HCT116 (cell line): Measurements from ENCODE around the gene CEACAM3.
"Not testable (repeated sequence)": the region's sequence is repeated elsewhere in the genome, so short reads cannot be mapped to it uniquely, and the experiment has no call there.

ENCODE experiments used
- CBX3 ChIP-seq: IDR thresholded peaks from 2 replicates; pipeline ENCODE4 v1.6.1; 2012; ENCODE audit warnings: low read depth
- CEBPB ChIP-seq: IDR thresholded peaks from 2 replicates; pipeline ENCODE4 v1.6.1; 2012; ENCODE audit warnings: low read depth
- ELF1 ChIP-seq: IDR thresholded peaks from 2 replicates; pipeline ENCODE4 v1.6.1; 2012; ENCODE audit warnings: low read depth, borderline replicate concordance
- JUND ChIP-seq: IDR thresholded peaks from 2 replicates; pipeline ENCODE4 v1.6.1; 2012
- POLR2A ChIP-seq: IDR thresholded peaks from 2 replicates; pipeline ENCODE4 v1.7.0; 2011; ENCODE audit warnings: borderline replicate concordance; ENCODE audit not compliant: insufficient read depth, insufficient read length; ENCODE audit errors: extremely low read depth
- POLR2AphosphoS5 ChIP-seq: IDR thresholded peaks from 2 replicates; pipeline ENCODE4 v1.6.1; 2011; ENCODE audit warnings: mild to moderate bottlenecking, low read depth, low read length, moderate library complexity
- RAD21 ChIP-seq: IDR thresholded peaks from 2 replicates; pipeline ENCODE4 v1.6.1; 2012; ENCODE audit warnings: low read depth, mild to moderate bottlenecking
- SIN3A ChIP-seq: IDR thresholded peaks from 2 replicates; pipeline ENCODE4 v1.6.1; 2012; ENCODE audit warnings: low read depth
- SP1 ChIP-seq: IDR thresholded peaks from 2 replicates; pipeline ENCODE4 v1.6.1; 2012; ENCODE audit warnings: low read depth
- TF ChIP-seq, protein P1 (sequence below): IDR thresholded peaks from 2 replicates; pipeline ENCODE4 v1.6.1; 2012; ENCODE audit warnings: low read depth
- TF ChIP-seq, protein P2 (sequence below), 3 experiments: fragments of 200-600 bp in 1 of 3; sonication (generic) in 1 of 3; IDR thresholded peaks in 2 of 3; conservative IDR thresholded peaks in 1 of 3; 2 replicates each; pipeline ENCODE4 v1.5.1; 2012 to 2017; ENCODE audit warnings: low read depth in 2 of 3, low read length in 2 of 3, antibody characterized with exemption in 1 of 3, borderline replicate concordance in 1 of 3, control low read depth in 1 of 3, mild to moderate bottlenecking in 1 of 3, mixed read lengths in 1 of 3, mixed run types in 1 of 3, moderate library complexity in 1 of 3; ENCODE audit not compliant: insufficient read depth in 1 of 3
- TF ChIP-seq, protein P3 (sequence below): IDR thresholded peaks from 2 replicates; pipeline ENCODE4 v1.6.1; 2012

DNA sequence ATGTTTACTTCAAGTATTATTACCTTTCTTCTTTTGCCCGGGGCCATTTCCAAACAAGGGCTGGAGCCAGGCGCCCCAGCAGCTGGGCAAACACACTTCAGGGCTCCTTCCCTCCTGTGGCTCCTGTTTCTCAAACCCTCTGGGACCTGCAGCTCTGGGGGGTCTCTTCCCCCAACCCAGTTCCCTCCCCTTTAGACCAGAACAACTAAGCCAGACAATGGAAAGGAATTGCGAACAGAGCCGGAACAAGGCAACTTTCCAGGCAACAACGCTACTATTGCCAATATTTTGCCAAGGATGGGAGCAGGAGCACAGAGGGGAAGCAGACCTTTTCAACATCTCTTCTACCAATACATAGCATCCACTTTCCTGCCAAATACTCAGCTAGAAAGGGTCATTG lies 7.3 kb upstream of the CEACAM3 start:
- not testable (repeated sequence) for TF ChIP-seq POLR2A, ELF1, SIN3A, CEBPB, JUND, RAD21, CBX3, POLR2AphosphoS5, SP1
- TF ChIP-seq, protein P1, sequence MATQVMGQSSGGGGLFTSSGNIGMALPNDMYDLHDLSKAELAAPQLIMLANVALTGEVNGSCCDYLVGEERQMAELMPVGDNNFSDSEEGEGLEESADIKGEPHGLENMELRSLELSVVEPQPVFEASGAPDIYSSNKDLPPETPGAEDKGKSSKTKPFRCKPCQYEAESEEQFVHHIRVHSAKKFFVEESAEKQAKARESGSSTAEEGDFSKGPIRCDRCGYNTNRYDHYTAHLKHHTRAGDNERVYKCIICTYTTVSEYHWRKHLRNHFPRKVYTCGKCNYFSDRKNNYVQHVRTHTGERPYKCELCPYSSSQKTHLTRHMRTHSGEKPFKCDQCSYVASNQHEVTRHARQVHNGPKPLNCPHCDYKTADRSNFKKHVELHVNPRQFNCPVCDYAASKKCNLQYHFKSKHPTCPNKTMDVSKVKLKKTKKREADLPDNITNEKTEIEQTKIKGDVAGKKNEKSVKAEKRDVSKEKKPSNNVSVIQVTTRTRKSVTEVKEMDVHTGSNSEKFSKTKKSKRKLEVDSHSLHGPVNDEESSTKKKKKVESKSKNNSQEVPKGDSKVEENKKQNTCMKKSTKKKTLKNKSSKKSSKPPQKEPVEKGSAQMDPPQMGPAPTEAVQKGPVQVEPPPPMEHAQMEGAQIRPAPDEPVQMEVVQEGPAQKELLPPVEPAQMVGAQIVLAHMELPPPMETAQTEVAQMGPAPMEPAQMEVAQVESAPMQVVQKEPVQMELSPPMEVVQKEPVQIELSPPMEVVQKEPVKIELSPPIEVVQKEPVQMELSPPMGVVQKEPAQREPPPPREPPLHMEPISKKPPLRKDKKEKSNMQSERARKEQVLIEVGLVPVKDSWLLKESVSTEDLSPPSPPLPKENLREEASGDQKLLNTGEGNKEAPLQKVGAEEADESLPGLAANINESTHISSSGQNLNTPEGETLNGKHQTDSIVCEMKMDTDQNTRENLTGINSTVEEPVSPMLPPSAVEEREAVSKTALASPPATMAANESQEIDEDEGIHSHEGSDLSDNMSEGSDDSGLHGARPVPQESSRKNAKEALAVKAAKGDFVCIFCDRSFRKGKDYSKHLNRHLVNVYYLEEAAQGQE = not testable (repeated sequence)
- TF ChIP-seq, protein P2, sequence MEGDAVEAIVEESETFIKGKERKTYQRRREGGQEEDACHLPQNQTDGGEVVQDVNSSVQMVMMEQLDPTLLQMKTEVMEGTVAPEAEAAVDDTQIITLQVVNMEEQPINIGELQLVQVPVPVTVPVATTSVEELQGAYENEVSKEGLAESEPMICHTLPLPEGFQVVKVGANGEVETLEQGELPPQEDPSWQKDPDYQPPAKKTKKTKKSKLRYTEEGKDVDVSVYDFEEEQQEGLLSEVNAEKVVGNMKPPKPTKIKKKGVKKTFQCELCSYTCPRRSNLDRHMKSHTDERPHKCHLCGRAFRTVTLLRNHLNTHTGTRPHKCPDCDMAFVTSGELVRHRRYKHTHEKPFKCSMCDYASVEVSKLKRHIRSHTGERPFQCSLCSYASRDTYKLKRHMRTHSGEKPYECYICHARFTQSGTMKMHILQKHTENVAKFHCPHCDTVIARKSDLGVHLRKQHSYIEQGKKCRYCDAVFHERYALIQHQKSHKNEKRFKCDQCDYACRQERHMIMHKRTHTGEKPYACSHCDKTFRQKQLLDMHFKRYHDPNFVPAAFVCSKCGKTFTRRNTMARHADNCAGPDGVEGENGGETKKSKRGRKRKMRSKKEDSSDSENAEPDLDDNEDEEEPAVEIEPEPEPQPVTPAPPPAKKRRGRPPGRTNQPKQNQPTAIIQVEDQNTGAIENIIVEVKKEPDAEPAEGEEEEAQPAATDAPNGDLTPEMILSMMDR (IDR thresholded peaks at IDR 0.05 in 2 of 3, conservative IDR thresholded peaks at IDR 0.05 in 1 of 3; ENCODE audit: borderline replicate concordance in 1 of 3, insufficient read depth in 1 of 3, low read depth in 2 of 3, low read length in 2 of 3) = not testable (repeated sequence)
- TF ChIP-seq, protein P3, sequence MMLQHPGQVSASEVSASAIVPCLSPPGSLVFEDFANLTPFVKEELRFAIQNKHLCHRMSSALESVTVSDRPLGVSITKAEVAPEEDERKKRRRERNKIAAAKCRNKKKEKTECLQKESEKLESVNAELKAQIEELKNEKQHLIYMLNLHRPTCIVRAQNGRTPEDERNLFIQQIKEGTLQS = not testable (repeated sequence)
